DND-41 (cell line): ENCODE data around the gene LONP2.

ENCODE experiments used
- ATAC-seq: fragments of 200-7000 bp; cut with Tn5 transposase; 3 replicates; pipeline ENCODE4 v1.9.1; 2021; ENCODE audit warnings: low read depth; ENCODE audit not compliant: insufficient read depth
- DNase-seq: peaks from one replicate; pipeline ENCODE4 v3.0.0-alpha.2; 2020
- H2AFZ ChIP-seq: 2 replicates; pipeline ENCODE4 v1.6.0; 2012; ENCODE audit warnings: low read depth, low read length
- H3K27ac ChIP-seq: 2 replicates; pipeline ENCODE4 v1.5.1; 2012; ENCODE audit warnings: low read length, inconsistent platforms
- H3K27me3 ChIP-seq: fragments of 200-600 bp; sonication (generic); 2 replicates; pipeline ENCODE4 v1.6.0; 2012; ENCODE audit warnings: low read length, mild to moderate bottlenecking, inconsistent platforms; ENCODE audit not compliant: insufficient read depth, poor library complexity
- H3K36me3 ChIP-seq: 2 replicates; pipeline ENCODE4 v1.5.1; 2012; ENCODE audit warnings: low read length, inconsistent platforms; ENCODE audit not compliant: insufficient read depth
- H3K4me1 ChIP-seq: 2 replicates; pipeline ENCODE4 v1.5.1; 2012; ENCODE audit warnings: mild to moderate bottlenecking, low read length; ENCODE audit not compliant: insufficient read depth
- H3K4me2 ChIP-seq: 2 replicates; pipeline ENCODE4 v1.6.0; 2012; ENCODE audit warnings: mild to moderate bottlenecking, moderate library complexity, low read length, inconsistent platforms; ENCODE audit not compliant: insufficient read depth
- H3K4me3 ChIP-seq, 2 experiments: fragments of 200-600 bp in 1 of 2; shearing (Covaris generic) in 1 of 2; 2 replicates each; pipeline ENCODE4 v1.5.1; 2012 to 2016; ENCODE audit warnings: inconsistent platforms in 2 of 2, low read length in 2 of 2, mild to moderate bottlenecking in 2 of 2, low read depth in 1 of 2, moderate library complexity in 1 of 2
- H3K79me2 ChIP-seq: 2 replicates; pipeline ENCODE4 v1.6.0; 2012; ENCODE audit warnings: low read length, inconsistent platforms; ENCODE audit not compliant: insufficient read depth
- H3K9ac ChIP-seq: 2 replicates; pipeline ENCODE4 v1.6.0; 2012; ENCODE audit warnings: low read depth, mild to moderate bottlenecking, inconsistent platforms, low read length, moderate library complexity
- H3K9me3 ChIP-seq: 2 replicates; pipeline ENCODE4 v1.5.1; 2012; ENCODE audit warnings: low read length, moderate library complexity, mild to moderate bottlenecking, inconsistent platforms; ENCODE audit not compliant: insufficient read depth, severe bottlenecking
- H4K20me1 ChIP-seq: 2 replicates; pipeline ENCODE4 v1.6.0; 2012; ENCODE audit warnings: low read length; ENCODE audit not compliant: insufficient read depth
- CTCF ChIP-seq: IDR thresholded peaks from 2 replicates; pipeline ENCODE4 v1.5.1; 2012; ENCODE audit warnings: borderline replicate concordance, low read length, moderate library complexity, mild to moderate bottlenecking; ENCODE audit not compliant: poor library complexity, severe bottlenecking; ENCODE audit errors: extremely low read depth
- EZH2 ChIP-seq: IDR thresholded peaks from 3 replicates; pipeline ENCODE4 v1.6.1; 2012; ENCODE audit warnings: borderline replicate concordance, low read depth, mild to moderate bottlenecking, moderate library complexity, low read length, inconsistent platforms; ENCODE audit not compliant: severe bottlenecking

LONP2 gene

GRCh38 chr16:48206594-48207242 is 37.4 kb upstream of the LONP2 start:
- no peak for TF ChIP-seq CTCF
- no peak for TF ChIP-seq EZH2
- H3K4me1 ChIP-seq = no peaks in the 10 kb centered on the region
- no peaks in the 10 kb centered on the region for H3K79me2 ChIP-seq
- no peaks in the 10 kb centered on the region for H3K36me3 ChIP-seq
- ATAC-seq = no peak
- no peak overlapping the region for H3K4me3 ChIP-seq
- DNase-seq = no peak
- H3K4me2 ChIP-seq = no peak overlapping the region
- 0 out of 2 replicates have a peak, but pooled peaks cover 2% of the 10 kb centered on the region for H4K20me1 ChIP-seq
- H3K27me3 ChIP-seq = peaks cover 7% of the 10 kb centered on the region
- no peak overlapping the region for H2AFZ ChIP-seq
- H3K9ac ChIP-seq = no peak overlapping the region
- H3K9me3 ChIP-seq = no peaks in the 10 kb centered on the region
- H3K27ac ChIP-seq = no peak overlapping the region

- no peak for TF ChIP-seq EZH2
- no peaks in the 10 kb centered on the region for H3K4me1 ChIP-seq
- no peak for ATAC-seq
- no peak overlapping the region for H3K4me3 ChIP-seq
- no peaks in the 10 kb centered on the region for H3K36me3 ChIP-seq
- H3K79me2 ChIP-seq = no peaks in the 10 kb centered on the region
- no peak overlapping the region for H3K4me2 ChIP-seq
- H2AFZ ChIP-seq = no peak overlapping the region
- H3K27ac ChIP-seq = no peak overlapping the region
- peaks cover 3% of the 10 kb centered on the region for H3K27me3 ChIP-seq
- H3K9me3 ChIP-seq = no peaks in the 10 kb centered on the region
- no peak for DNase-seq
- no peaks in the 10 kb centered on the region for H4K20me1 ChIP-seq
- H3K9ac ChIP-seq = no peak overlapping the region
These were observed 33.4 kb upstream of the LONP2 start for GRCh38 chr16:48210747-48211146.

- Histone ChIP-seq H3K36me3 (no peaks in the 10 kb centered on the region), H3K4me2 (no peak overlapping the region), H2AFZ (no peak overlapping the region), H3K27me3 (no peaks in the 10 kb centered on the region), H3K9me3 (no peaks in the 10 kb centered on the region), H3K4me1 (no peaks in the 10 kb centered on the region), H3K9ac (no peak overlapping the region), H3K27ac (no peak overlapping the region), H3K79me2 (no peaks in the 10 kb centered on the region), H3K4me3 (no peak overlapping the region), H4K20me1 (no peaks in the 10 kb centered on the region)
- no peak for ATAC-seq
- DNase-seq = no peak
- no peak for TF ChIP-seq CTCF
- no peak for TF ChIP-seq EZH2
These were observed 32.1 kb upstream of the LONP2 start for GRCh38 chr16:48212033-48212432.

GRCh38 chr16:48215738-48216137 is 28.4 kb upstream of the LONP2 start:
- no peak for TF ChIP-seq EZH2
- no peak for TF ChIP-seq CTCF
- ATAC-seq (no peak), DNase-seq (no peak)
- no peak overlapping the region for H3K4me2 ChIP-seq
- H3K36me3 ChIP-seq = no peaks in the 10 kb centered on the region
- H3K4me3 ChIP-seq = no peak overlapping the region
- H3K9me3 ChIP-seq = no peaks in the 10 kb centered on the region
- no peaks in the 10 kb centered on the region for H3K79me2 ChIP-seq
- no peak overlapping the region for H2AFZ ChIP-seq
- no peaks in the 10 kb centered on the region for H3K4me1 ChIP-seq
- no peaks in the 10 kb centered on the region for H3K27me3 ChIP-seq
- no peaks in the 10 kb centered on the region for H4K20me1 ChIP-seq
- no peak overlapping the region for H3K27ac ChIP-seq
- H3K9ac ChIP-seq = no peak overlapping the region
